HepG2 (cell line): ENCODE results near the gene ISOC2. TPM values are rescaled to one million over a fixed set of nuclear protein-coding genes. Genes with fewer than 3 reads are reported as not detected.

Experiments used
- ATAC-seq: fragments of 200-7000 bp; cut with Tn5 transposase; 3 replicates; pipeline ENCODE4 v1.9.1; 2020; ENCODE audit warnings: mild to moderate bottlenecking, moderate library complexity
- BruUV-seq: library from RNA; stranded (reverse); fragments of 400-500 nt; replicated peaks from 2 replicates; lab custom pipeline; 2021; lab: Mats Ljungman, UMichigan
- CTCF ChIA-PET: fragments of 300-600 bp; formaldehyde crosslinking; extraction: SDS; loops from one replicate; lab custom pipeline; 2021; ENCODE audit warnings: low total read pairs, inconsistent platforms, low intra/inter-chr PET ratio; lab: Yijun Ruan, JAX
- POLR2A ChIA-PET: fragments of 350-600 bp; sonication (Branson Sonifier 250); formaldehyde crosslinking; loops from one replicate; lab custom pipeline; 2020; ENCODE audit warnings: antibody characterized with exemption, inconsistent platforms; lab: Yijun Ruan, JAX
- DNase-seq: peaks from one replicate; pipeline ENCODE4 v3.0.0-alpha.2; 2015; ENCODE audit warnings: low spot score
- FAIRE-seq: peaks from 3 replicates; lab custom pipeline; 2011; peaks lifted over from hg19 to GRCh38; lab: Jason Lieb, UNC
- H2AFZ ChIP-seq: one replicate; pipeline ENCODE4 v1.6.1; 2011; ENCODE audit warnings: low read length, inconsistent platforms
- H3K27ac ChIP-seq: fragments of 300-600 bp; 3 replicates; pipeline ENCODE4 v1.8.0; 2011; ENCODE audit warnings: mixed run types, mild to moderate bottlenecking, mixed read lengths, low read length, inconsistent platforms; ENCODE audit not compliant: insufficient read depth; ENCODE audit errors: extremely low read length
- H3K27me3 ChIP-seq, 2 experiments: fragments of 200-600 bp in 1 of 2; 2 replicates in 1 of 2; 3 replicates in 1 of 2; pipeline versions ENCODE4 v1.6.0 to v1.8.0; 2011; ENCODE audit warnings: low read length in 2 of 2, mild to moderate bottlenecking in 2 of 2, moderate library complexity in 2 of 2, inconsistent platforms in 1 of 2; ENCODE audit not compliant: insufficient read depth in 2 of 2, control insufficient read depth in 1 of 2
- H3K36me3 ChIP-seq, 2 experiments: fragments of 200-600 bp in 1 of 2; replicated peaks in 1 of 2; 2 replicates in 1 of 2; 3 replicates in 1 of 2; pipeline versions ENCODE4 v1.5.1 to v1.8.0; 2011; ENCODE audit warnings: low read length in 2 of 2, inconsistent platforms in 1 of 2; ENCODE audit not compliant: insufficient read depth in 2 of 2, control insufficient read depth in 1 of 2
- H3K4me1 ChIP-seq: 2 replicates; pipeline ENCODE4 v1.5.1; 2012; ENCODE audit warnings: low read length, inconsistent platforms; ENCODE audit not compliant: insufficient read depth
- H3K4me2 ChIP-seq: 2 replicates; pipeline ENCODE4 v1.6.0; 2011; ENCODE audit warnings: low read depth, low read length, inconsistent platforms
- H3K4me3 ChIP-seq, 3 experiments: fragments of 200-600 bp in 1 of 3; sonication (generic), shearing (Covaris generic) in 1 of 3; replicated peaks in 1 of 3; 2 replicates each; pipeline ENCODE4 v1.5.1; 2011 to 2016; ENCODE audit warnings: low read length in 3 of 3, inconsistent platforms in 2 of 3, low read depth in 2 of 3, mild to moderate bottlenecking in 2 of 3, control low read depth in 1 of 3, mixed read lengths in 1 of 3; ENCODE audit not compliant: insufficient read depth in 1 of 3
- H3K79me2 ChIP-seq: one replicate; pipeline ENCODE4 v1.6.1; 2011; ENCODE audit warnings: low read length, inconsistent platforms; ENCODE audit not compliant: insufficient read depth
- H3K9ac ChIP-seq: 2 replicates; pipeline ENCODE4 v1.6.0; 2011; ENCODE audit warnings: mild to moderate bottlenecking, low read depth, low read length, inconsistent platforms; ENCODE audit not compliant: insufficient read depth
- H3K9me3 ChIP-seq: 2 replicates; pipeline ENCODE4 v1.5.1; 2012; ENCODE audit warnings: mild to moderate bottlenecking, low read length
- H4K20me1 ChIP-seq: 2 replicates; pipeline ENCODE4 v1.6.0; 2011; ENCODE audit warnings: inconsistent platforms, mild to moderate bottlenecking, low read length, moderate library complexity; ENCODE audit not compliant: insufficient read depth
- HOXA9 ChIP-seq: sonication (generic); formaldehyde crosslinking; IDR thresholded peaks from 2 replicates; pipeline ENCODE4 v1.8.1; 2022; ENCODE audit warnings: missing genetic modification reagents, mild to moderate bottlenecking, moderate library complexity, borderline replicate concordance
- MIER3 ChIP-seq: IDR thresholded peaks from 2 replicates; pipeline ENCODE4 v1.6.1; 2016; ENCODE audit warnings: missing compliant biosample characterization, borderline replicate concordance
- NCOA2 ChIP-seq: sonication (generic); formaldehyde crosslinking; IDR thresholded peaks from 2 replicates; pipeline ENCODE4 v1.8.0; 2022; ENCODE audit warnings: inconsistent platforms
- RFXANK ChIP-seq: IDR thresholded peaks from 2 replicates; pipeline ENCODE4 v1.6.1; 2016
- SNRNP70 ChIP-seq: fragments of 200-400 bp; formaldehyde crosslinking; IDR thresholded peaks from 2 replicates; pipeline ENCODE4 v1.6.1; 2017; ENCODE audit warnings: mild to moderate bottlenecking, low read depth, low read length, moderate library complexity
- ZNF12 ChIP-seq: sonication (generic); formaldehyde crosslinking; IDR thresholded peaks from 2 replicates; pipeline ENCODE4 v1.5.0; 2020; ENCODE audit warnings: missing genetic modification reagents
- ZNF547 ChIP-seq: sonication (generic); formaldehyde crosslinking; IDR thresholded peaks from 2 replicates; pipeline ENCODE4 v1.5.1; 2020; ENCODE audit warnings: mild to moderate bottlenecking, missing genetic modification reagents
- ZSCAN30 ChIP-seq: sonication (generic); formaldehyde crosslinking; IDR thresholded peaks from 2 replicates; pipeline ENCODE4 v1.5.0; 2020; ENCODE audit warnings: mild to moderate bottlenecking, missing genetic modification reagents
- WGBS: methylation state at CpG from one replicate; pipeline ENCODE4 v1.1.6; 2017; ENCODE audit warnings: low lambda C conversion rate; 5-methylcytosine and 5-hydroxymethylcytosine counted together
- in situ Hi-C: cut with HindIII; loops from 2 replicates; pipeline ENCODE4 v1.10.0; 2017; ENCODE audit warnings: low pct_unique_long_range_greater_than_20kb; ENCODE audit not compliant: extremely low pct_ligation_motif_present
- intact Hi-C: fragments of 100-400 bp; cut with micrococcal nuclease; formaldehyde crosslinking; loops from one replicate; pipeline ENCODE4 v1.10.0; 2022; ENCODE audit not compliant: unreplicated experiment
- polyA plus RNA-seq, 8 experiments: library from polyadenylated mRNA; depleted of rRNA in 3 of 8; stranded (reverse) in 7 of 8; unstranded in 1 of 8; fragments of >200 nt; fragmentation: Illumina TruSeq in 4 of 8; extraction: Trizol in 4 of 8; gene quantifications; 2 replicates each; pipeline versions ENCODE4 v1.2.1 to v1.2.3, GENCODE V29; 2011 to 2016; ENCODE audit warnings: low read depth in 4 of 8, missing spikeins in 1 of 8, mixed read lengths in 1 of 8; ENCODE audit not compliant: insufficient read depth in 1 of 8
- total RNA-seq, 5 experiments: library from RNA; depleted of rRNA; stranded (reverse); fragments of >200 nt; fragmentation: Illumina TruSeq; extraction: Trizol; gene quantifications; 2 replicates each; pipeline ENCODE4 v1.2.3, GENCODE V29; 2016; ENCODE audit warnings: low read depth in 1 of 5
- TF ChIP-seq, protein P1 (sequence below): sonication (generic); formaldehyde crosslinking; IDR thresholded peaks from 2 replicates; pipeline ENCODE4; 2020; ENCODE audit warnings: missing genetic modification reagents, mild to moderate bottlenecking, borderline replicate concordance
- TF ChIP-seq, protein P2 (sequence below): sonication (generic); formaldehyde crosslinking; IDR thresholded peaks from 2 replicates; pipeline ENCODE4 v1.5.1; 2020; ENCODE audit warnings: mild to moderate bottlenecking, missing genetic modification reagents, moderate library complexity
- TF ChIP-seq, protein P3 (sequence below): sonication (generic); formaldehyde crosslinking; IDR thresholded peaks from 2 replicates; pipeline ENCODE4 v1.4.0; 2020; ENCODE audit warnings: missing genetic modification reagents
- TF ChIP-seq, protein P4 (sequence below): sonication (generic); formaldehyde crosslinking; IDR thresholded peaks from 2 replicates; pipeline ENCODE4 v1.8.1; 2023; ENCODE audit warnings: mild to moderate bottlenecking, moderate library complexity, missing genetic modification reagents

Gene ISOC2
- total and polyA plus RNA-seq, 2 of the 13 experiments (the other 11 are each of a cell fraction or from before 2014, with no cell fraction given): 76.8 to 105 TPM

DNA sequence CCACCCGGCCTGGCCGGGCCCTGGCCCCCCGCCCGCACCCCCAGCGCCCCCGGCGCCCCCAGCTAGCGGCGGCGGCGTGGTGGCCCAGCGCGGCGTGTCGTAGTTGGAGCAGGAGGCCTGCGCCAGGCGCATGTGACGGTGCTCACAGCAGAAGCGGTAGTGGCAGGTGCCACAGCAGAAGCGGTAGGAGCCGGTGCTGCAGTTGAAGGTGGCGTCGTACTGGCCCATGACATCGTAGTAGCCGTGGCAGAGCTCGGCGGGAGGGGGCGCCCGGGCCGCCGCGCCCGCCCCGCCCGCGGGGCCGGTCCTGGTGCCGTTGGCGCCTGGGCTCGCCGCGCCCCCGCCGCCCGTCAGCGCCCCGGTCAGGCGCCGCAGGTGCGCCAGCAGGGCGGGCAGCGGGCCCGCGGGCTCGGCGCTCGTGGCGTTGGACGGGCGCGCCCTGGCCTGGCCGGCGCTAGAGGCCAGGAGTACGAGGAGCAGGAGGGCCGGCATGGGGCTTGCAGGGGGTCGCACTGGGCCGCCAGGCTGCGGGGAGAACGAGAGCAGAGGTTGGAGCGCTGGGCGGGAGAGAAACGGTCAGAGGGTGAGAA lies 19.0 kb downstream of the ISOC2 start:
- H3K27me3 ChIP-seq: peaks cover 6 to 52% of the 10 kb centered on the region in 2 experiments; a peak in 4 of 5 replicates
- intact Hi-C loops (no loop called here), in situ Hi-C loops (no loop called here)
- DNase-seq (no peak), FAIRE-seq (no peak), ATAC-seq (no peak)
- H3K36me3 ChIP-seq: no peaks in the 10 kb centered on the region
- POLR2A ChIA-PET: no interaction called here
- H2AFZ ChIP-seq: no peak overlapping the region
- H3K4me1 ChIP-seq: no peaks in the 10 kb centered on the region
- TF ChIP-seq, protein P1, sequence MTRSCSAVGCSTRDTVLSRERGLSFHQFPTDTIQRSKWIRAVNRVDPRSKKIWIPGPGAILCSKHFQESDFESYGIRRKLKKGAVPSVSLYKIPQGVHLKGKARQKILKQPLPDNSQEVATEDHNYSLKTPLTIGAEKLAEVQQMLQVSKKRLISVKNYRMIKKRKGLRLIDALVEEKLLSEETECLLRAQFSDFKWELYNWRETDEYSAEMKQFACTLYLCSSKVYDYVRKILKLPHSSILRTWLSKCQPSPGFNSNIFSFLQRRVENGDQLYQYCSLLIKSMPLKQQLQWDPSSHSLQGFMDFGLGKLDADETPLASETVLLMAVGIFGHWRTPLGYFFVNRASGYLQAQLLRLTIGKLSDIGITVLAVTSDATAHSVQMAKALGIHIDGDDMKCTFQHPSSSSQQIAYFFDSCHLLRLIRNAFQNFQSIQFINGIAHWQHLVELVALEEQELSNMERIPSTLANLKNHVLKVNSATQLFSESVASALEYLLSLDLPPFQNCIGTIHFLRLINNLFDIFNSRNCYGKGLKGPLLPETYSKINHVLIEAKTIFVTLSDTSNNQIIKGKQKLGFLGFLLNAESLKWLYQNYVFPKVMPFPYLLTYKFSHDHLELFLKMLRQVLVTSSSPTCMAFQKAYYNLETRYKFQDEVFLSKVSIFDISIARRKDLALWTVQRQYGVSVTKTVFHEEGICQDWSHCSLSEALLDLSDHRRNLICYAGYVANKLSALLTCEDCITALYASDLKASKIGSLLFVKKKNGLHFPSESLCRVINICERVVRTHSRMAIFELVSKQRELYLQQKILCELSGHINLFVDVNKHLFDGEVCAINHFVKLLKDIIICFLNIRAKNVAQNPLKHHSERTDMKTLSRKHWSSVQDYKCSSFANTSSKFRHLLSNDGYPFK (CRISPR knock-in tag): no peak
- TF ChIP-seq, protein P2, sequence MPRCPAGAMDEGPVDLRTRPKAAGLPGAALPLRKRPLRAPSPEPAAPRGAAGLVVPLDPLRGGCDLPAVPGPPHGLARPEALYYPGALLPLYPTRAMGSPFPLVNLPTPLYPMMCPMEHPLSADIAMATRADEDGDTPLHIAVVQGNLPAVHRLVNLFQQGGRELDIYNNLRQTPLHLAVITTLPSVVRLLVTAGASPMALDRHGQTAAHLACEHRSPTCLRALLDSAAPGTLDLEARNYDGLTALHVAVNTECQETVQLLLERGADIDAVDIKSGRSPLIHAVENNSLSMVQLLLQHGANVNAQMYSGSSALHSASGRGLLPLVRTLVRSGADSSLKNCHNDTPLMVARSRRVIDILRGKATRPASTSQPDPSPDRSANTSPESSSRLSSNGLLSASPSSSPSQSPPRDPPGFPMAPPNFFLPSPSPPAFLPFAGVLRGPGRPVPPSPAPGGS (CRISPR knock-in tag): no peak
- TF ChIP-seq, protein P3, sequence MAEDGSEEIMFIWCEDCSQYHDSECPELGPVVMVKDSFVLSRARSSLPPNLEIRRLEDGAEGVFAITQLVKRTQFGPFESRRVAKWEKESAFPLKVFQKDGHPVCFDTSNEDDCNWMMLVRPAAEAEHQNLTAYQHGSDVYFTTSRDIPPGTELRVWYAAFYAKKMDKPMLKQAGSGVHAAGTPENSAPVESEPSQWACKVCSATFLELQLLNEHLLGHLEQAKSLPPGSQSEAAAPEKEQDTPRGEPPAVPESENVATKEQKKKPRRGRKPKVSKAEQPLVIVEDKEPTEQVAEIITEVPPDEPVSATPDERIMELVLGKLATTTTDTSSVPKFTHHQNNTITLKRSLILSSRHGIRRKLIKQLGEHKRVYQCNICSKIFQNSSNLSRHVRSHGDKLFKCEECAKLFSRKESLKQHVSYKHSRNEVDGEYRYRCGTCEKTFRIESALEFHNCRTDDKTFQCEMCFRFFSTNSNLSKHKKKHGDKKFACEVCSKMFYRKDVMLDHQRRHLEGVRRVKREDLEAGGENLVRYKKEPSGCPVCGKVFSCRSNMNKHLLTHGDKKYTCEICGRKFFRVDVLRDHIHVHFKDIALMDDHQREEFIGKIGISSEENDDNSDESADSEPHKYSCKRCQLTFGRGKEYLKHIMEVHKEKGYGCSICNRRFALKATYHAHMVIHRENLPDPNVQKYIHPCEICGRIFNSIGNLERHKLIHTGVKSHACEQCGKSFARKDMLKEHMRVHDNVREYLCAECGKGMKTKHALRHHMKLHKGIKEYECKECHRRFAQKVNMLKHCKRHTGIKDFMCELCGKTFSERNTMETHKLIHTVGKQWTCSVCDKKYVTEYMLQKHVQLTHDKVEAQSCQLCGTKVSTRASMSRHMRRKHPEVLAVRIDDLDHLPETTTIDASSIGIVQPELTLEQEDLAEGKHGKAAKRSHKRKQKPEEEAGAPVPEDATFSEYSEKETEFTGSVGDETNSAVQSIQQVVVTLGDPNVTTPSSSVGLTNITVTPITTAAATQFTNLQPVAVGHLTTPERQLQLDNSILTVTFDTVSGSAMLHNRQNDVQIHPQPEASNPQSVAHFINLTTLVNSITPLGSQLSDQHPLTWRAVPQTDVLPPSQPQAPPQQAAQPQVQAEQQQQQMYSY (CRISPR knock-in tag): no peak
- no peak for TF ChIP-seq ZSCAN30
- TF ChIP-seq NCOA2 (CRISPR knock-in tag): no peak
- no peak for TF ChIP-seq HOXA9
- no peak for TF ChIP-seq RFXANK (CRISPR knock-in tag)
- TF ChIP-seq, protein P4, sequence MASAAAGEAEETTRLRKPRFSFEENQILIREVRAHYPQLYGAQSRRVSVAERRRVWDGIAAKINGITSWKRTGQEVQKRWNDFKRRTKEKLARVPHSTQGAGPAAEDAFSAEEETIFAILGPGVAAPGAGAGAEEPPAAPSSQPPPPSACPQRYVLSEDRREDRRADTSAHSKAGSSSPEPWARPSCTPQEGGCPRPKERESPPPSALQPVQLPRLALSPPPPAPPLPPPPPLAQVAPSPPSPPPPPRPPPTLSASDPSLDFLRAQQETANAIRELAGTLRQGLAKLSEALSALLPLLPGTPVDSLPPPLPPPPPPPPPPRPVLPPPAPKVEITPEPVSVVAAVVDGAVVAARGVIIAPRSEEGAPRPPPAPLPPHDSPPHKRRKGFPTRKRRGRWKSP: no peak
- no peak for TF ChIP-seq MIER3 (CRISPR knock-in tag)
- TF ChIP-seq ZNF12 (CRISPR knock-in tag): no peak
- no peak for TF ChIP-seq SNRNP70
- no peak for TF ChIP-seq ZNF547 (CRISPR knock-in tag)
- H3K27ac ChIP-seq: no peak overlapping the region
- peaks cover 4% of the 10 kb centered on the region; the same call in 1 of the 2 replicates for H4K20me1 ChIP-seq
- H3K9ac ChIP-seq: no peak overlapping the region
- H3K4me2 ChIP-seq: no peak overlapping the region
- BruUV-seq: no TSS peak
- H3K79me2 ChIP-seq: no peaks in the 10 kb centered on the region
- CTCF ChIA-PET: no interaction called here
- 15% methylated on average over 21 of the region's 72 CpGs for WGBS
- no peak overlapping the region for H3K4me3 ChIP-seq
- H3K9me3 ChIP-seq: no peaks in the 10 kb centered on the region
